Mesenchymal stem cell (in vitro differentiated cells and primary cell): ENCODE data around the gene CLN5.

Source experiments
- DNase-seq: peaks from one replicate; pipeline ENCODE4 v3.0.0-alpha.2; 2013
- H2AFZ ChIP-seq: one replicate; pipeline ENCODE4 v1.6.1; 2013; ENCODE audit warnings: low read depth, mild to moderate bottlenecking, control low read depth, inconsistent platforms, low read length, moderate library complexity
- H2AK5ac ChIP-seq: 2 replicates; pipeline ENCODE4 v1.6.1; 2013; ENCODE audit warnings: low read length, moderate library complexity, mild to moderate bottlenecking, inconsistent platforms; ENCODE audit not compliant: severe bottlenecking
- H2BK120ac ChIP-seq: one replicate; pipeline ENCODE4 v1.6.1; 2013; ENCODE audit warnings: low read depth, mild to moderate bottlenecking, inconsistent platforms, low read length, moderate library complexity
- H2BK12ac ChIP-seq, 2 experiments: one replicate each; pipeline ENCODE4 v1.6.1; 2013; ENCODE audit warnings: inconsistent platforms in 2 of 2, low read length in 2 of 2, mild to moderate bottlenecking in 2 of 2, moderate library complexity in 2 of 2, control low read depth in 1 of 2
- H2BK15ac ChIP-seq: one replicate; pipeline ENCODE4 v1.6.1; 2013; ENCODE audit warnings: mild to moderate bottlenecking, low read depth, inconsistent platforms; ENCODE audit not compliant: poor library complexity, severe bottlenecking
- H2BK5ac ChIP-seq: 2 replicates; pipeline ENCODE4 v1.6.1; 2013; ENCODE audit warnings: low read depth, mild to moderate bottlenecking, low read length, control low read depth, inconsistent platforms; ENCODE audit not compliant: poor library complexity, severe bottlenecking
- H3K14ac ChIP-seq, 2 experiments: one replicate each; pipeline ENCODE4 v1.6.1; 2013; ENCODE audit warnings: inconsistent platforms in 2 of 2, low read length in 2 of 2, control low read depth in 1 of 2, mild to moderate bottlenecking in 1 of 2, moderate library complexity in 1 of 2
- H3K18ac ChIP-seq, 2 experiments: one replicate each; pipeline ENCODE4 v1.6.1; 2013; ENCODE audit warnings: inconsistent platforms in 2 of 2, low read length in 2 of 2, control low read depth in 1 of 2, low read depth in 1 of 2, mild to moderate bottlenecking in 1 of 2
- H3K23ac ChIP-seq, 2 experiments: one replicate each; pipeline ENCODE4 v1.6.1; 2013; ENCODE audit warnings: inconsistent platforms in 2 of 2, low read length in 2 of 2, mild to moderate bottlenecking in 2 of 2, moderate library complexity in 2 of 2, control low read depth in 1 of 2
- H3K27ac ChIP-seq: 2 replicates; pipeline ENCODE4 v1.5.1; 2013; ENCODE audit warnings: mild to moderate bottlenecking, moderate library complexity, low read length, control low read depth, inconsistent platforms; ENCODE audit not compliant: poor library complexity, severe bottlenecking
- H3K27me3 ChIP-seq, 2 experiments: 2 replicates each; pipeline versions ENCODE4 v1.6.1 to v1.7.0; 2013; ENCODE audit warnings: low read length in 2 of 2, mild to moderate bottlenecking in 2 of 2, moderate library complexity in 2 of 2, control low read depth in 1 of 2, inconsistent platforms in 1 of 2; ENCODE audit not compliant: control insufficient read depth in 1 of 2, insufficient read depth in 1 of 2
- H3K36me3 ChIP-seq, 2 experiments: 2 replicates each; pipeline versions ENCODE4 v1.6.1 to v1.7.0; 2013; ENCODE audit warnings: low read length in 2 of 2, control low read depth in 1 of 2, inconsistent platforms in 1 of 2, low read depth in 1 of 2, mild to moderate bottlenecking in 1 of 2; ENCODE audit not compliant: insufficient read depth in 2 of 2, control insufficient read depth in 1 of 2
- H3K4ac ChIP-seq, 2 experiments: one replicate each; pipeline ENCODE4 v1.6.1; 2013; ENCODE audit warnings: inconsistent platforms in 2 of 2, low read length in 2 of 2, mild to moderate bottlenecking in 2 of 2, moderate library complexity in 2 of 2, control low read depth in 1 of 2, low read depth in 1 of 2
- H3K4me1 ChIP-seq: 2 replicates; pipeline ENCODE4 v1.6.1; 2013; ENCODE audit warnings: low read depth, low read length, control low read depth; ENCODE audit not compliant: control insufficient read depth, insufficient read depth
- H3K4me2 ChIP-seq: 2 replicates; pipeline ENCODE4 v1.6.1; 2013; ENCODE audit warnings: low read length, mild to moderate bottlenecking, inconsistent platforms; ENCODE audit not compliant: poor library complexity, severe bottlenecking
- H3K4me3 ChIP-seq, 2 experiments: 2 replicates each; pipeline versions ENCODE4 v1.5.1 to v1.7.0; 2013; ENCODE audit warnings: low read length in 2 of 2, mild to moderate bottlenecking in 2 of 2, control low read depth in 1 of 2, low read depth in 1 of 2; ENCODE audit not compliant: insufficient read depth in 1 of 2
- H3K79me1 ChIP-seq: replicated peaks from 2 replicates; pipeline ENCODE4 v1.6.1; 2013; ENCODE audit warnings: mild to moderate bottlenecking, control low read depth, low read length, inconsistent platforms; ENCODE audit not compliant: poor library complexity, severe bottlenecking
- H3K9ac ChIP-seq: 2 replicates; pipeline ENCODE4 v1.7.0; 2013; ENCODE audit warnings: mild to moderate bottlenecking, low read length, moderate library complexity
- H3K9me3 ChIP-seq: 2 replicates; pipeline ENCODE4 v1.7.0; 2013; ENCODE audit warnings: mild to moderate bottlenecking, low read length; ENCODE audit not compliant: control insufficient read depth
- H4K8ac ChIP-seq: one replicate; pipeline ENCODE4 v1.6.1; 2013; ENCODE audit warnings: inconsistent platforms, mild to moderate bottlenecking, low read length, moderate library complexity
- H4K91ac ChIP-seq: one replicate; pipeline ENCODE4 v1.6.1; 2013; ENCODE audit warnings: mild to moderate bottlenecking, low read length, inconsistent platforms
- WGBS: methylation state at CpG from one replicate; pipeline ENCODE4 v1.1.7; 2013; ENCODE audit warnings: mixed read lengths; 5-methylcytosine and 5-hydroxymethylcytosine counted together

The CLN5 gene

DNA sequence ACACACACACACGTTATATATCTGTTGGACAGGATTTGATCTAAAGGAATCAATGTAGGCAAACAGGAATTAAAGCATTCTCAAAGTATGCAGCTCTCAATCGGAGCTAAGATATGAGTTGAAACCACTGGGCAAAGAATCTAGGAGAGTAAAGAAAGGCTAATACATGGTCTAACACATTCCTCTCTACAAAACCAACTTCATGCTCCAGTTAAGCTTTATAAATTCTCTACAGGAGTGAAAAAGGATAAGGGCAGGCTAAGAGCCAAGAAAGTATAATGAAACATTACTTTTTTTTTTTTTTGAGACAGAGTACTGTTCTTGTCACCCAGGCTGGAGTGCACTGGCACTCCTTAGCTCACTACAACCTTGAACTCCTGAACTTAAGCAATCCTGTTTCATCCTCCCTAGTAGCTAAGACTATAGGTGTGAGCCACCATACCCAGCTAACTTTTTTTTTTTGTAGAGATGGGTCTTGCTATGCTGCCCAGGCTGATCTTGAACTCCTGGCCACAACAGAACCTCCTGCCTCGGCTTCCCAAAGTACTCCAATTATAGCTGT lies 24.5 kb downstream of the CLN5 start:
- H4K8ac ChIP-seq, result no peak overlapping the region
- no peaks in the 10 kb centered on the region for H3K27me3 ChIP-seq
- no peaks in the 10 kb centered on the region for H3K4me1 ChIP-seq

DNA sequence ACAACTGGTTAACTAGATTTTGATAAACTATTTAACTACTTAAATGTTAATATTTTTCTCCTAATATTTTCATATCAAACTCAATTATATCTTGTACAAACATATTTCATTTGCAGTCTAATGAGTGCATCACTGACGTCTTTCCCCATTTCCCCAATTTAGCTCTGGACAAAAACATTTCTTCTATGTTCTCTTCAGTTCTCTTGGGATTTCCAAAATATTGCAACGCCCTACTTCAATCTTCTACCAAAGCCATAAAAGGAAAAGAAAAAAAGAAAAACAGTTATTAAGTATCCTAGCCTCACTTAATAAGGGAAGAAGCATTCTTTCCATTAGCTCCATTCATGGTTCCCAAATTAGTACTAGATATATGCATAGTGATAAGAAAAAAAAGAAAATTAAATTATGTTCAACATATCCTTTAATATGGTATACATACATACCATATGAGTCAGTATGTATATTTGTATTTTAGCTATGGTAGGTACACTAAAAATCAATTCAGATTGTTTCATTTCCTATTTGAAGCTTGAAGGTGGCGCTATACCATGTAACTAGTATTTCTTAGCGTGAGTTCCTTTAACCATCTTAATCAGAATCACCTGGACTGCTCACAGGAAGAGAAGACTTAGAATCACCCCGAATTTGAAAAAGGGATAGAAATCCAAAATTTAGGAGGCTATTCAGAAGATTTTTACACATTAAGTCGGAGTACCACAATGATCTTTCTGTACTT lies 25.2 kb downstream of the CLN5 start:
- Histone ChIP-seq H2AFZ (no peak overlapping the region), H3K9ac (no peak overlapping the region), H4K8ac (no peak overlapping the region), H3K36me3 (peaks cover 9 to 72% of the 10 kb centered on the region in 2 experiments), H2BK12ac (no peak overlapping the region), H3K18ac (no peak overlapping the region), H4K91ac (no peak overlapping the region), H3K14ac (no peak overlapping the region), H2BK15ac (no peak overlapping the region), H2AK5ac (no peak overlapping the region), H3K4me1 (peaks cover 1% of the 10 kb centered on the region), H2BK120ac (no peak overlapping the region), H2BK5ac (no peak overlapping the region), H3K27ac (no peak overlapping the region), H3K23ac (no peak overlapping the region), H3K4me3 (no peak overlapping the region), H3K79me1 (peaks cover 15% of the 10 kb centered on the region), H3K27me3 (no peaks in the 10 kb centered on the region), H3K9me3 (no peaks in the 10 kb centered on the region), H3K4me2 (no peak overlapping the region), H3K4ac (no peak overlapping the region)
- WGBS, result 95% methylated on average over 4 of the region's 6 CpGs
- DNase-seq, result no peak

More for the DNA sequence above, 24.5 kb downstream of the CLN5 start:
- no peak overlapping the region for H3K18ac ChIP-seq
- H3K23ac ChIP-seq, result no peak overlapping the region
- H2BK12ac ChIP-seq, result no peak overlapping the region
- no peaks in the 10 kb centered on the region for H3K9me3 ChIP-seq
- DNase-seq, result no peak
- no peak overlapping the region for H2BK120ac ChIP-seq
- no peak overlapping the region for H3K4me3 ChIP-seq
- no peak overlapping the region for H2AK5ac ChIP-seq
- no peak overlapping the region for H4K91ac ChIP-seq
- H2BK15ac ChIP-seq, result no peak overlapping the region
- no peak overlapping the region for H2BK5ac ChIP-seq
- peak overlapping the region; percentile 63 for H3K27ac ChIP-seq
- no peak overlapping the region for H2AFZ ChIP-seq
- H3K14ac ChIP-seq, result no peak overlapping the region
- H3K4me2 ChIP-seq, result no peak overlapping the region
- no peak overlapping the region for H3K4ac ChIP-seq
- 100% methylated on average over 2 of the region's 3 CpGs for WGBS
- H3K9ac ChIP-seq, result no peak overlapping the region
- peaks cover 11 to 76% of the 10 kb centered on the region in 2 experiments for H3K36me3 ChIP-seq
- peaks cover 16% of the 10 kb centered on the region for H3K79me1 ChIP-seq

- Histone ChIP-seq H2BK120ac (no peak overlapping the region), H3K27ac (no peak overlapping the region), H3K27me3 (no peaks in the 10 kb centered on the region), H3K4ac (no peak overlapping the region), H3K14ac (no peak overlapping the region), H3K4me2 (no peak overlapping the region), H3K79me1 (peaks cover 4% of the 10 kb centered on the region), H3K23ac (no peak overlapping the region), H4K91ac (no peak overlapping the region), H3K4me1 (peaks cover 8% of the 10 kb centered on the region), H3K9me3 (no peaks in the 10 kb centered on the region), H2BK12ac (no peak overlapping the region), H2BK5ac (no peak overlapping the region), H4K8ac (no peak overlapping the region), H3K9ac (no peak overlapping the region), H3K4me3 (no peak overlapping the region), H3K36me3 (peaks cover 0 to 46% of the 10 kb centered on the region in 2 experiments), H2BK15ac (no peak overlapping the region), H3K18ac (no peak overlapping the region), H2AK5ac (no peak overlapping the region), H2AFZ (no peak overlapping the region)
- DNase-seq, result no peak
Observed at GRCh38 chr13:77019756-77020155, 27.9 kb downstream of the CLN5 start.

DNA sequence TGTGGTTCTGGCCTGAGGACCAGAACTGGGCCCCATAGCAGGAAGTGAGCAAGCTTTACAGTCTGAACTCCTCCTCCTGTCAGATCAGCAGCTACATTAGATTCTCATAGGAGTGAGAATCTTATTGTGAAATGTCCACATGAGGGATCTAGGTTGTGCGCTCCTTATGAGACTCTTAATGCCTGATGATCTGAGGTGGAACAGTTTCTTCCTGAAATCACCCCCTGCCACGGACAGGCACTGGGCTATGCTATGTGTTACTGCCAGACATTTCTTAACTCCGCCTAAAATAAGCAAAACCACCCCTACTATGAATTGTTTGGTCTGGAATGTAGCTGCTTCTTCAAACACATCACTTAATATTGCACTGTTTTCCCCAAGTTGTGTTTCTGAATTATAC lies 30.5 kb downstream of the CLN5 start:
- H2BK120ac ChIP-seq, result no peak overlapping the region
- H2AFZ ChIP-seq, result no peak overlapping the region
- H3K4me2 ChIP-seq, result peak overlapping the region; percentile 47
- peaks cover 0 to 20% of the 10 kb centered on the region in 2 experiments for H3K36me3 ChIP-seq
- no peak overlapping the region for H4K91ac ChIP-seq
- no peak overlapping the region for H3K14ac ChIP-seq
- no peak overlapping the region for H2AK5ac ChIP-seq
- H3K4me1 ChIP-seq, result peaks cover 11% of the 10 kb centered on the region
- no peaks in the 10 kb centered on the region for H3K27me3 ChIP-seq
- no peak overlapping the region for H2BK5ac ChIP-seq
- no peak overlapping the region for H2BK12ac ChIP-seq
- peaks cover 3% of the 10 kb centered on the region for H3K79me1 ChIP-seq
- peak; percentile 39 for DNase-seq
- no peak overlapping the region for H3K4ac ChIP-seq
- no peak overlapping the region for H3K18ac ChIP-seq
- no peak overlapping the region for H3K27ac ChIP-seq
- peak overlapping the region; percentile 9 for H3K9ac ChIP-seq
- H3K9me3 ChIP-seq, result no peaks in the 10 kb centered on the region
- no peak overlapping the region for H3K23ac ChIP-seq
- WGBS, result 100% methylated on average over 1 of the region's 3 CpGs
- no peak overlapping the region for H4K8ac ChIP-seq
- H3K4me3 ChIP-seq, result peak overlapping the region in 1 of 2 experiments; percentile 15
- H2BK15ac ChIP-seq, result no peak overlapping the region
